T47D (cell line): ENCODE data around the gene F10.

Experiments
- DNase-seq, 2 experiments: peaks; one replicate each; pipeline versions ENCODE4 v3.0.0 to v3.0.0-alpha.2; 2011 to 2012; ENCODE audit warnings: low read depth in 1 of 2, low spot score in 1 of 2
- JUND ChIP-seq: IDR thresholded peaks from 2 replicates; pipeline ENCODE4 v1.6.1; 2012; ENCODE audit warnings: low read depth
- in situ Hi-C: cut with HindIII; loops from 2 replicates; pipeline ENCODE4 v1.10.0; 2016; ENCODE audit warnings: low sequenced_read_pairs, low pct_unique_long_range_greater_than_20kb

The F10 gene

GRCh38 chr13:113182046-113182445 lies 59.4 kb downstream of the F10 start:
- in situ Hi-C loops: no loop called here
- no peak for DNase-seq
- no peak for TF ChIP-seq JUND

GRCh38 chr13:113183450-113184129 lies 61.0 kb downstream of the F10 start:
- TF ChIP-seq JUND: no peak
- no peak for DNase-seq
- in situ Hi-C loops: no loop called here

- in situ Hi-C loops: no loop called here
- DNase-seq: no peak
- no peak for TF ChIP-seq JUND
These were observed 62.2 kb downstream of the F10 start for GRCh38 chr13:113184568-113185440.

- in situ Hi-C loops: no loop called here
- no peak for TF ChIP-seq JUND
- DNase-seq: no peak
These were observed 63.7 kb downstream of the F10 start for GRCh38 chr13:113186061-113186900.

- in situ Hi-C loops: no loop called here
- no peak for DNase-seq
- TF ChIP-seq JUND: no peak
These were observed 64.7 kb downstream of the F10 start for GRCh38 chr13:113187263-113187669.

- no peak for TF ChIP-seq JUND
- no peak for DNase-seq
- in situ Hi-C loops: no loop called here
These were observed 65.5 kb downstream of the F10 start for GRCh38 chr13:113187883-113188665.

- DNase-seq: no peak
- in situ Hi-C loops: no loop called here
These were observed 67.6 kb downstream of the F10 start for GRCh38 chr13:113190181-113190580.

GRCh38 chr13:113192279-113192678 lies 69.7 kb downstream of the F10 start:
- in situ Hi-C loops: no loop called here
- no peak for TF ChIP-seq JUND
- no peak for DNase-seq

More at GRCh38 chr13:113190181-113190580, 67.6 kb downstream of the F10 start:
- no peak for TF ChIP-seq JUND

- DNase-seq: no peak
- in situ Hi-C loops: no loop called here
These were observed 70.3 kb downstream of the F10 start for GRCh38 chr13:113192902-113193301.

GRCh38 chr13:113195360-113195759 lies 72.8 kb downstream of the F10 start:
- DNase-seq: peak in 1 of 2 experiments; percentile 36
- TF ChIP-seq JUND: no peak

More at GRCh38 chr13:113192902-113193301, 70.3 kb downstream of the F10 start:
- no peak for TF ChIP-seq JUND

GRCh38 chr13:113196970-113197737 lies 74.6 kb downstream of the F10 start:
- DNase-seq: no peak
- in situ Hi-C loops: no loop called here
- no peak for TF ChIP-seq JUND

More at GRCh38 chr13:113195360-113195759, 72.8 kb downstream of the F10 start:
- in situ Hi-C loops: no loop called here
